Measurements from ENCODE around the gene CACNG8. TPM values are rescaled to one million over a fixed set of nuclear protein-coding genes. Genes with fewer than 3 reads are reported as not detected.

CACNG8 gene
- polyA plus RNA-seq, 3 donors, result 0.05 TPM; not detected in 2

DNA sequence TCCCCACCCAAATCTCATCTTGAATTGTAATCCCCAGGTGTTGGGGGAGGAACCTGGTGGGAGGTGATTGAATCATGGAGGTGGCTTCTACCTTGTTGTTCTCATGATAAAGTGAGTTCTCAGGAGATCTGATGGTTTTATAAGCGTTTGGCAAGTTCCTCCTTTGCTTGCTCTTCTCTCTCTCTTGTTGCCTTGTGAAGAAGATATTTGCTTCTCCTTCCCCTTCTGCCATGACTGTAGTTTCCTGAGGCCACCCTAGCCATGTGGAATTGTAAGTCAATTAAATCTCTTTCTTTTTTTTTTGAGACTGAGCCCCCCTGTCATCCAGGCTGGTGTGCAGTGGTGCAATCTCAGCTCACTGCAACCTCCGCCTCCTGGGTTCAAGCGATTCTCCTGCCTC is 66.6 kb downstream of the CACNG8 start:
- Histone ChIP-seq H3K27me3 (ENCODE audit: control insufficient read depth in 2 of 2, insufficient read depth in 2 of 2, low read length in 2 of 2) (peaks cover 0 to 6% of the 10 kb centered on the region in 2 donors), H3K4me1 (ENCODE audit: control insufficient read depth in 1 of 2, insufficient read depth in 2 of 2, low read length in 2 of 2) (peaks cover 22 to 30% of the 10 kb centered on the region in 2 donors), H3K36me3 (replicated peaks in 1 of 2; ENCODE audit: control insufficient read depth in 1 of 2, insufficient read depth in 2 of 2, low read length in 2 of 2) (no peaks in the 10 kb centered on the region), H3K4me3 (replicated peaks in 1 of 3; ENCODE audit: low read depth in 2 of 3, low read length in 3 of 3) (peak overlapping the region in 1 of 3 experiments; percentile 27), H3K27ac (ENCODE audit: low read depth in 1 of 2, low read length in 2 of 2) (peak overlapping the region; percentile 40 to 62), H3K9ac (ENCODE audit: insufficient read depth, low read length, poor library complexity, severe bottlenecking) (no peak overlapping the region), H3K79me2 (ENCODE audit: insufficient read depth, low read length) (no peaks in the 10 kb centered on the region), H3K4me2 (replicated peaks; ENCODE audit: extremely low read depth, low read length, poor library complexity, severe bottlenecking) (peak overlapping the region; percentile 46), H4K20me1 (ENCODE audit: insufficient read depth, low read length) (no peaks in the 10 kb centered on the region), H3K9me3 (replicated peaks in 1 of 2; ENCODE audit: control insufficient read depth in 1 of 2, insufficient read depth in 1 of 2, low read length in 2 of 2) (no peaks in the 10 kb centered on the region), H2AFZ (ENCODE audit: insufficient read depth, low read depth, low read length, poor library complexity, severe bottlenecking) (no peak overlapping the region)
- DNase-seq, result peak; percentile 58 to 66 (median 61)
- TF ChIP-seq, protein P1, sequence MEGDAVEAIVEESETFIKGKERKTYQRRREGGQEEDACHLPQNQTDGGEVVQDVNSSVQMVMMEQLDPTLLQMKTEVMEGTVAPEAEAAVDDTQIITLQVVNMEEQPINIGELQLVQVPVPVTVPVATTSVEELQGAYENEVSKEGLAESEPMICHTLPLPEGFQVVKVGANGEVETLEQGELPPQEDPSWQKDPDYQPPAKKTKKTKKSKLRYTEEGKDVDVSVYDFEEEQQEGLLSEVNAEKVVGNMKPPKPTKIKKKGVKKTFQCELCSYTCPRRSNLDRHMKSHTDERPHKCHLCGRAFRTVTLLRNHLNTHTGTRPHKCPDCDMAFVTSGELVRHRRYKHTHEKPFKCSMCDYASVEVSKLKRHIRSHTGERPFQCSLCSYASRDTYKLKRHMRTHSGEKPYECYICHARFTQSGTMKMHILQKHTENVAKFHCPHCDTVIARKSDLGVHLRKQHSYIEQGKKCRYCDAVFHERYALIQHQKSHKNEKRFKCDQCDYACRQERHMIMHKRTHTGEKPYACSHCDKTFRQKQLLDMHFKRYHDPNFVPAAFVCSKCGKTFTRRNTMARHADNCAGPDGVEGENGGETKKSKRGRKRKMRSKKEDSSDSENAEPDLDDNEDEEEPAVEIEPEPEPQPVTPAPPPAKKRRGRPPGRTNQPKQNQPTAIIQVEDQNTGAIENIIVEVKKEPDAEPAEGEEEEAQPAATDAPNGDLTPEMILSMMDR (IDR thresholded peaks at IDR 0.05), result no peak
- Mint-ChIP-seq H3K27ac (peak overlapping the region; percentile 79 to 93 (median 83)), H3K36me3 (no peaks in the 10 kb centered on the region), H3K4me3 (peak overlapping the region in 1 of 2 donors; percentile 57), H3K9me3 (peaks cover 0 to 6% (median 0%) of the 10 kb centered on the region in 7 donors), H3K27me3 (ENCODE audit: low read depth in 3 of 3) (peaks cover 9 to 14% (median 10%) of the 10 kb centered on the region in 3 donors), H3K4me1 (peaks cover 26% of the 10 kb centered on the region)
- no CpG with 5 or more reads among the region's 3 CpGs for WGBS (ENCODE audit: insufficient coverage)
- intact Hi-C loops (cut with micrococcal nuclease), result loop anchor here in 1 of 2 donors (10.0 kb wide), 2 partner anchors 154 to 204 kb away; partner anchors contain the start of gene NLRP12

DNA sequence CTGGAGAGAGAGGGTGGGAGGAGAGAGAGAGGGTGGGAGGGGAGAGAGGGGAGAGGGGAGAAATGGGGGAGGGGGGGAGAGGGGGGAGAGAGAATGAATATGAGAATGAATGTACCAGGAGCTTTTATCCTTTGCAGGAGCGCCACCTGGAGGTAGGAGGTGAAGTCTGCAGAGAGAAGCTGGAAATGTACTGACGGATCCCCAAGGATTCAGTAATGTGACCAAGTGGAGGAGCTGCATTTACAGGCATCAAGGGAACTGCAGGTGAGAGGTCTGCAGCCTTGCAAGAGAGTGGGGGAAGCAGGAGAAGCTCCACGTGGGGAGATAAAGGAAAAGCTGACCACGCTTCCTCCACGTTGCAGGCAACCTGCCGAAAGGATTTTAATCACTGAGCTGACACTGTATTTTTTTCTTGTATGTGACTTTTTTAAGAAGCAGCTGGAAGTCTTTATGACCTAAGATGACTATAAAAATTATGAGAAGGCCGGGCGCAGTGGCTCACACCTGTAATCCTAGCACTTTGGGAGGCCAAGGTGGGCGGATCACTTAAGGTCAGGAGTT is 67.3 kb downstream of the CACNG8 start:
- peak overlapping the region; percentile 46 for H3K4me2 ChIP-seq (replicated peaks; ENCODE audit: extremely low read depth, low read length, poor library complexity, severe bottlenecking)
- no peaks in the 10 kb centered on the region for H4K20me1 ChIP-seq (ENCODE audit: insufficient read depth, low read length)
- H2AFZ ChIP-seq (ENCODE audit: insufficient read depth, low read depth, low read length, poor library complexity, severe bottlenecking), result no peak overlapping the region
- Mint-ChIP-seq H3K4me3 (peak overlapping the region in 1 of 2 donors; percentile 83), H3K36me3 (no peaks in the 10 kb centered on the region), H3K27ac (peak overlapping the region in 2 of 7 donors; percentile 86 to 93), H3K27me3 (ENCODE audit: low read depth in 3 of 3) (peaks cover 9 to 15% (median 14%) of the 10 kb centered on the region in 3 donors), H3K9me3 (no peaks in the 10 kb centered on the region), H3K4me1 (peaks cover 20% of the 10 kb centered on the region)
- H3K36me3 ChIP-seq (replicated peaks in 1 of 2; ENCODE audit: control insufficient read depth in 1 of 2, insufficient read depth in 2 of 2, low read length in 2 of 2), result no peaks in the 10 kb centered on the region
- H3K4me3 ChIP-seq (replicated peaks in 1 of 3; ENCODE audit: low read depth in 2 of 3, low read length in 3 of 3), result peak overlapping the region in 1 of 3 experiments; percentile 27
- H3K9ac ChIP-seq (ENCODE audit: insufficient read depth, low read length, poor library complexity, severe bottlenecking), result no peak overlapping the region
- no peaks in the 10 kb centered on the region for H3K9me3 ChIP-seq (replicated peaks in 1 of 2; ENCODE audit: control insufficient read depth in 1 of 2, insufficient read depth in 1 of 2, low read length in 2 of 2)
- TF ChIP-seq, protein P1 (IDR thresholded peaks at IDR 0.05), result peak; percentile 69
- no peaks in the 10 kb centered on the region for H3K79me2 ChIP-seq (ENCODE audit: insufficient read depth, low read length)
- intact Hi-C loops (cut with micrococcal nuclease), result loop anchor here (2.0 to 10.0 kb wide), 4 partner anchors 123 to 237 kb away; partner anchors contain the start of gene NLRP12 (in 1 of the 2)
- H3K4me1 ChIP-seq (ENCODE audit: control insufficient read depth in 1 of 2, insufficient read depth in 2 of 2, low read length in 2 of 2), result peaks cover 17 to 24% of the 10 kb centered on the region in 2 donors
- DNase-seq, result peak; percentile 53 to 71 (median 66)
- 17% methylated on average over 4 of the region's 9 CpGs for WGBS (ENCODE audit: insufficient coverage)
- H3K27ac ChIP-seq (ENCODE audit: low read depth in 1 of 2, low read length in 2 of 2), result peak overlapping the region in 1 of 2 donors; percentile 62
- peaks cover 0 to 6% of the 10 kb centered on the region in 2 donors for H3K27me3 ChIP-seq (ENCODE audit: control insufficient read depth in 2 of 2, insufficient read depth in 2 of 2, low read length in 2 of 2)

All from CD14-positive monocyte (primary cell).